ENCODE data around the gene SEC61A2. TPM values are rescaled to one million over a fixed set of nuclear protein-coding genes. Genes with fewer than 3 reads are reported as not detected.

The SEC61A2 gene
- total RNA-seq, 1 experiment from 2014 or later, result 6.8 TPM

DNA sequence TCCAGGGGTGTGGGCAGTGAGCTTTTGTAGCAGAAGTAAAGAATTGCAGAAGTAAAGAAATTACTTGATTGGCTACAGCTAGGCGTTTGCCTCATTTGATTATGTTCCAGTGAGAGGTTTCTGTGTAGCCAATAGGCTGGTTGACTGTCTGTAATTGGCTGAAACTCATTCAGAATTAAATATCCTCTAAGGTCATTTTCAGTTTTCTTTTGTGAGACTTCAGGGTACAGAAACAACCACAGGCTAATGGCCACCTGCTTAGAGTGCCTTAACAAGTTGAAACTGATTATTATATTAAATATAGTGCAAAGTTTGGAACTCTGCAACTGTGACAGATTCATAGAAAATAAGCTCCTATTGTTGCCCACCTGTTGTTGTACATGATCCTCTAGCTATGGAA lies 10.6 kb downstream of the SEC61A2 start:
- POLR2A ChIA-PET (ENCODE audit: unreplicated experiment), result no interaction called here
- no peaks in the 10 kb centered on the region for H3F3A ChIP-seq (ENCODE audit: insufficient read depth, low read depth)
- BruUV-seq (replicated peaks), result no TSS peak
- H4K20me1 ChIP-seq (ENCODE audit: insufficient read depth), result no peaks in the 10 kb centered on the region
- H3K27ac ChIP-seq, result no peak overlapping the region
- TF ChIP-seq, protein P1, sequence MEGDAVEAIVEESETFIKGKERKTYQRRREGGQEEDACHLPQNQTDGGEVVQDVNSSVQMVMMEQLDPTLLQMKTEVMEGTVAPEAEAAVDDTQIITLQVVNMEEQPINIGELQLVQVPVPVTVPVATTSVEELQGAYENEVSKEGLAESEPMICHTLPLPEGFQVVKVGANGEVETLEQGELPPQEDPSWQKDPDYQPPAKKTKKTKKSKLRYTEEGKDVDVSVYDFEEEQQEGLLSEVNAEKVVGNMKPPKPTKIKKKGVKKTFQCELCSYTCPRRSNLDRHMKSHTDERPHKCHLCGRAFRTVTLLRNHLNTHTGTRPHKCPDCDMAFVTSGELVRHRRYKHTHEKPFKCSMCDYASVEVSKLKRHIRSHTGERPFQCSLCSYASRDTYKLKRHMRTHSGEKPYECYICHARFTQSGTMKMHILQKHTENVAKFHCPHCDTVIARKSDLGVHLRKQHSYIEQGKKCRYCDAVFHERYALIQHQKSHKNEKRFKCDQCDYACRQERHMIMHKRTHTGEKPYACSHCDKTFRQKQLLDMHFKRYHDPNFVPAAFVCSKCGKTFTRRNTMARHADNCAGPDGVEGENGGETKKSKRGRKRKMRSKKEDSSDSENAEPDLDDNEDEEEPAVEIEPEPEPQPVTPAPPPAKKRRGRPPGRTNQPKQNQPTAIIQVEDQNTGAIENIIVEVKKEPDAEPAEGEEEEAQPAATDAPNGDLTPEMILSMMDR (conservative IDR thresholded peaks at IDR 0.05), result no peak
- no peak for TF ChIP-seq EZH2 (IDR thresholded peaks at IDR 0.05; ENCODE audit: low read depth)
- intact Hi-C loops (cut with micrococcal nuclease; ENCODE audit: unreplicated experiment), result no loop called here
- no peaks in the 10 kb centered on the region for H3K9me3 ChIP-seq (ENCODE audit: insufficient read depth, low read depth)
- H3K4me3 ChIP-seq, result no peak overlapping the region
- no peak overlapping the region for H3K4me2 ChIP-seq
- H3K4me1 ChIP-seq (replicated peaks; ENCODE audit: insufficient read depth), result no peaks in the 10 kb centered on the region
- H3K9me2 ChIP-seq (ENCODE audit: insufficient read depth), result no peaks in the 10 kb centered on the region
- no peaks in the 10 kb centered on the region for H3K36me3 ChIP-seq (ENCODE audit: low read depth)
- no peak overlapping the region for H2AFZ ChIP-seq
- no peaks in the 10 kb centered on the region for H3K27me3 ChIP-seq (ENCODE audit: insufficient read depth, low read depth)
- no peaks in the 10 kb centered on the region for H3K79me2 ChIP-seq (ENCODE audit: low read depth)
- DNase-seq, result no peak
- CTCF ChIA-PET, result no interaction called here

DNA sequence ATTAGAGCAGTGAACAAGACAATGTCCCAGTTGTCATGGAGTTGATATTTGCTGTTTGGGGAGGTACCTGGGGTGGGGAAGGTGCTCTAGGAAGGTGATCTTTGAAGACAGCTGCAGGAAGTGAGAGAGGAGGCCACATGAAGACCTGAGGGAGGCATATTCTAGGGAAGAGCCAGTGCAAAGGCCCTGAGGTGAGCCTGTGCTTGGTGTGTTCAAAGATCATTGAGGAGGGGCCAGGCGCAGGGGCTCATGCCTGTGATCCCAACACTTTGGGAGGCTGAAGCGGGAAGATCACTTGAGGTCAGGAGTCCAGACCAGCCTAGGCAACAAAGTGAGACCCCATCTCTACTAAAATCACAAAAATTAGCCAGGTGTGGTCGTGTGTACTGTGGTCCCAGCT lies 15.1 kb downstream of the SEC61A2 start:
- no peaks in the 10 kb centered on the region for H3K36me3 ChIP-seq (ENCODE audit: low read depth)
- H3K79me2 ChIP-seq (ENCODE audit: low read depth), result no peaks in the 10 kb centered on the region
- no peaks in the 10 kb centered on the region for H4K20me1 ChIP-seq (ENCODE audit: insufficient read depth)
- H3K4me1 ChIP-seq (replicated peaks; ENCODE audit: insufficient read depth), result no peaks in the 10 kb centered on the region
- H3K9me2 ChIP-seq (ENCODE audit: insufficient read depth), result no peaks in the 10 kb centered on the region
- no peaks in the 10 kb centered on the region for H3F3A ChIP-seq (ENCODE audit: insufficient read depth, low read depth)
- no peak overlapping the region for H3K27ac ChIP-seq
- no peak overlapping the region for H3K4me2 ChIP-seq
- TF ChIP-seq, protein P1 (conservative IDR thresholded peaks at IDR 0.05), result no peak
- no peak for TF ChIP-seq EZH2 (IDR thresholded peaks at IDR 0.05; ENCODE audit: low read depth)
- intact Hi-C loops (cut with micrococcal nuclease; ENCODE audit: unreplicated experiment), result no loop called here
- no peak overlapping the region for H2AFZ ChIP-seq
- no peak for DNase-seq
- no peaks in the 10 kb centered on the region for H3K9me3 ChIP-seq (ENCODE audit: insufficient read depth, low read depth)
- CTCF ChIA-PET, result no interaction called here
- H3K27me3 ChIP-seq (ENCODE audit: insufficient read depth, low read depth), result no peaks in the 10 kb centered on the region
- POLR2A ChIA-PET (ENCODE audit: unreplicated experiment), result no interaction called here
- BruUV-seq (replicated peaks), result no TSS peak
- no peak overlapping the region for H3K4me3 ChIP-seq

DNA sequence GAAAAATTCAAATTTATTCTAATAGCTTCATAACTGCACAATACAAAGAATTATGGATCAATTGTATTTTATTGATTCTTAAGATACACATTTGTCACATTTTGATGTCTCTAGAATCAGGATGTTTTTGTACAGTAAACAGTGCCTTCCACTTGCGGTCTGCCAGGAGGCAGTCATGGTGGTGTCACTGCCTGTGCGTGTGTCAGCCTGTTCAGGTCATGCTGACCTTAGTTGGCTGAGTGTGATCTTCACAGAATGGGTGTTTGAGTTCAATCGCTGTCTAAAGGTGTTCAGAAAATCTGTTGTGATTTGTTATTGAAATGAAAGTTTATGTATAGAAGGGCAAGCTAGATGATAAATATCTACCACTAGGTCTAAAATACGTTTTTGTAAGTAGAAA lies 20.7 kb downstream of the SEC61A2 start:
- no peaks in the 10 kb centered on the region for H4K20me1 ChIP-seq (ENCODE audit: insufficient read depth)
- POLR2A ChIA-PET (ENCODE audit: unreplicated experiment), result no interaction called here
- H3K27me3 ChIP-seq (ENCODE audit: insufficient read depth, low read depth), result no peaks in the 10 kb centered on the region
- no peak overlapping the region for H2AFZ ChIP-seq
- intact Hi-C loops (cut with micrococcal nuclease; ENCODE audit: unreplicated experiment), result no loop called here
- no TSS peak for BruUV-seq (replicated peaks)
- TF ChIP-seq, protein P1 (conservative IDR thresholded peaks at IDR 0.05), result no peak
- TF ChIP-seq EZH2 (IDR thresholded peaks at IDR 0.05; ENCODE audit: low read depth), result no peak
- H3K4me2 ChIP-seq, result no peak overlapping the region
- no peaks in the 10 kb centered on the region for H3F3A ChIP-seq (ENCODE audit: insufficient read depth, low read depth)
- no peaks in the 10 kb centered on the region for H3K9me2 ChIP-seq (ENCODE audit: insufficient read depth)
- no peaks in the 10 kb centered on the region for H3K9me3 ChIP-seq (ENCODE audit: insufficient read depth, low read depth)
- H3K27ac ChIP-seq, result no peak overlapping the region
- H3K79me2 ChIP-seq (ENCODE audit: low read depth), result no peaks in the 10 kb centered on the region
- no peaks in the 10 kb centered on the region for H3K4me1 ChIP-seq (replicated peaks; ENCODE audit: insufficient read depth)
- H3K36me3 ChIP-seq (ENCODE audit: low read depth), result no peaks in the 10 kb centered on the region
- no peak for DNase-seq
- CTCF ChIA-PET, result no interaction called here
- H3K4me3 ChIP-seq, result no peak overlapping the region
